ENCODE measurements around the gene CFAP221.

Gene CFAP221

DNA sequence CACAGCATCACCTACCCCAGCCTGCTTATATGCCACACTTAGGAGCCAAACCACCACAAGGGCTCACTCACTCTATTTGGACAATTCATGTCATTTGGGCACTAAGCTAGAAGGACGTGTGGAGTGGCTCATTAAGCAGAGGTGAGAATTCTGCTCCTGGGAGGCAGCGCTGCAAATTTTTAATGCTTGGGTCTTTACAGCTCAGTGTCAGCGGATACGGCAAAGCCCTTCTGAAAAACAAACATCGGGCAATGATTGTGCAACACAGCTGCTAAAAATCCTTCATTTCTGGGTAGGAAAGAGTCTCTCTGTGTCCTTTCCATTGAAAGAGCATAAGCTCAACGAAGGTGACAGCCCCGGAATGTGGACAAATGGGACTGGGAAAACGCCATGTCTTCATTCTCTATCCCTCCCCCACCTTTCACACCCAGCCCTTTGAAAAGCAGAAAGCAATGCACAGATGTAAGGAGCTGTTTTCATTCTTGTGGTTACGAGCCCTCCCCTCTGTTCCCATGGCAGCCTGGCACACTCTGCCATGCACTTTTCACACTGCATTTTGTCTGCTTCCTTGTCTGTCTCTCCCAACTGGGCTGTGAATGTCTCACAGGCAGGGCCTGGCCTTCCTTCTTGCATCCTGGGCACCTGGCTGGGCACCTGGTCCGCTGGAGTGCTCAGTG is 150.7 kb downstream of the CFAP221 start:
- no peak overlapping the region for H4K8ac ChIP-seq (ENCODE audit: low read length)
- H3K4me3 ChIP-seq (ENCODE audit: insufficient read depth in 1 of 2, low read depth in 1 of 2, low read length in 2 of 2): no peak overlapping the region
- H3K4ac ChIP-seq (ENCODE audit: low read depth in 1 of 2, low read length in 2 of 2): no peak overlapping the region
- no peak overlapping the region for H2BK12ac ChIP-seq (ENCODE audit: low read length in 2 of 2)
- H2BK15ac ChIP-seq (ENCODE audit: low read depth, poor library complexity, severe bottlenecking): no peak overlapping the region
- peak; percentile 64 for DNase-seq
- no peak overlapping the region for H4K91ac ChIP-seq (ENCODE audit: low read length)
- H3K23ac ChIP-seq (ENCODE audit: low read length in 2 of 2): no peak overlapping the region
- H3K79me1 ChIP-seq (replicated peaks; ENCODE audit: low read length, poor library complexity, severe bottlenecking): no peaks in the 10 kb centered on the region
- H2BK5ac ChIP-seq (ENCODE audit: low read depth, low read length, poor library complexity, severe bottlenecking): no peak overlapping the region
- peak overlapping the region in 1 of 2 experiments; percentile 62 for H3K14ac ChIP-seq (ENCODE audit: low read length in 2 of 2)
- H2AFZ ChIP-seq (ENCODE audit: low read depth, low read length): no peak overlapping the region
- H3K27me3 ChIP-seq (ENCODE audit: control insufficient read depth in 1 of 2, insufficient read depth in 1 of 2, low read length in 2 of 2): peaks cover 0 to 47% of the 10 kb centered on the region in 2 experiments
- H3K9me3 ChIP-seq (ENCODE audit: control insufficient read depth, low read length): no peaks in the 10 kb centered on the region
- peak overlapping the region in 1 of 2 experiments; percentile 54 for H3K18ac ChIP-seq (ENCODE audit: low read depth in 1 of 2, low read length in 2 of 2)
- H3K27ac ChIP-seq (ENCODE audit: low read length, poor library complexity, severe bottlenecking): peak overlapping the region; percentile 28
- no peak overlapping the region for H3K9ac ChIP-seq (ENCODE audit: low read length)
- H2BK120ac ChIP-seq (ENCODE audit: low read depth, low read length): no peak overlapping the region
- WGBS: 54% methylated on average over 10 of the region's 10 CpGs
- H3K4me1 ChIP-seq (ENCODE audit: control insufficient read depth, insufficient read depth, low read depth, low read length): peaks cover 19% of the 10 kb centered on the region
- H3K36me3 ChIP-seq (ENCODE audit: control insufficient read depth in 1 of 2, insufficient read depth in 2 of 2, low read depth in 1 of 2, low read length in 2 of 2): no peaks in the 10 kb centered on the region
- peak overlapping the region; percentile 30 for H3K4me2 ChIP-seq (ENCODE audit: low read length, poor library complexity, severe bottlenecking)
- no peak overlapping the region for H2AK5ac ChIP-seq (ENCODE audit: low read length, severe bottlenecking)

DNA sequence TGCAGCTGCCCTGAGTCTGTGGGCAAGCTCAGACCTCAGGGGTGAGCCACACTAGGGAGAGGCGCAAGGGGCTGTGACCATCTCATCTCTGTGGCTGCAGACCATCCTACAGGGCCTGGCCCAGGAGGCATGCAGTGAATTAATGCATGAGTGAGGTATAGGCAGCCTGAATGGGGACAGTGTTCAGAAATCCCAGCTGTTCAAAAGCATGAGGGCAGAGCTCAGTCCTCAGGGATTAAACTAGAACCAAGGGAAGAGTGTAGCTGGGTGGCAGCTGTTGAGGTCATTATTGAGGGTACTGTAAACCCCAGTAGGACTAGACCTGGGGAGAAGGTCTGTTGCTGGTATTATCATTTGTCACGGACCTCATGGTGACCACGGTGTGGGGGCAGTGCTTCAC is 151.8 kb downstream of the CFAP221 start:
- Histone ChIP-seq H3K4me3 (ENCODE audit: insufficient read depth in 1 of 2, low read depth in 1 of 2, low read length in 2 of 2) (no peak overlapping the region), H2BK15ac (ENCODE audit: low read depth, poor library complexity, severe bottlenecking) (no peak overlapping the region), H2AFZ (ENCODE audit: low read depth, low read length) (no peak overlapping the region), H3K18ac (ENCODE audit: low read depth in 1 of 2, low read length in 2 of 2) (no peak overlapping the region), H3K79me1 (replicated peaks; ENCODE audit: low read length, poor library complexity, severe bottlenecking) (no peaks in the 10 kb centered on the region), H3K9me3 (ENCODE audit: control insufficient read depth, low read length) (no peaks in the 10 kb centered on the region), H4K91ac (ENCODE audit: low read length) (no peak overlapping the region), H3K27me3 (ENCODE audit: control insufficient read depth in 1 of 2, insufficient read depth in 1 of 2, low read length in 2 of 2) (peaks cover 0 to 57% of the 10 kb centered on the region in 2 experiments), H3K14ac (ENCODE audit: low read length in 2 of 2) (no peak overlapping the region), H2AK5ac (ENCODE audit: low read length, severe bottlenecking) (no peak overlapping the region), H4K8ac (ENCODE audit: low read length) (no peak overlapping the region), H3K36me3 (ENCODE audit: control insufficient read depth in 1 of 2, insufficient read depth in 2 of 2, low read depth in 1 of 2, low read length in 2 of 2) (no peaks in the 10 kb centered on the region), H3K4ac (ENCODE audit: low read depth in 1 of 2, low read length in 2 of 2) (no peak overlapping the region), H3K9ac (ENCODE audit: low read length) (no peak overlapping the region), H2BK5ac (ENCODE audit: low read depth, low read length, poor library complexity, severe bottlenecking) (no peak overlapping the region), H2BK12ac (ENCODE audit: low read length in 2 of 2) (no peak overlapping the region), H3K23ac (ENCODE audit: low read length in 2 of 2) (no peak overlapping the region), H2BK120ac (ENCODE audit: low read depth, low read length) (no peak overlapping the region), H3K4me1 (ENCODE audit: control insufficient read depth, insufficient read depth, low read depth, low read length) (peaks cover 19% of the 10 kb centered on the region), H3K27ac (ENCODE audit: low read length, poor library complexity, severe bottlenecking) (no peak overlapping the region), H3K4me2 (ENCODE audit: low read length, poor library complexity, severe bottlenecking) (no peak overlapping the region)
- 95% methylated on average over 3 of the region's 3 CpGs for WGBS
- DNase-seq: no peak

DNA sequence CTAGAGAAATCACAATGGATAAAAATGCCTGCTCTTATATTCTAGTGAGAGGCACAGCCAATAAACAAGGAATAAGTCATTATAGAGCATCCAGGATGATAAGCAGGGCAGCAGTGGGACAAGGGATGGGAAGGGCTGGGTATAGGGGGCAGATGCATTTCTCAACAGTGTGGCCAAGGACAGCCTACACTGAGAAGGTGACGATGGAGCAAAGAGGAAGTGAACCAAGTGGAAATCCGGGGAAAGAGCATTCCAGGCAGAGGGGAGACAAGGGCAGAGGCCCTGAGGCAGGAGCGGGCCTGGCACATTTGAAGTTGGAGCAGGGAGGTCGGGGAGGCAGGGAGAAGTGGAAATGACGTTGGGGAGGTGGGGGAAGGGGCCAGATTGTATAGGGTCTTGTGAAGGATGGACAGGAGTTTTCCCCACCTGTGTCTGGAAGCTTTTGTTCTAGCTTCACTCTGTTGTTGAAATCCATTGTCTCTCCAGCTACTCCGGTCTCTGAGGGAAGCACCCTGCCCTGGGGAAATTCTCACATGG is 152.3 kb downstream of the CFAP221 start:
- Histone ChIP-seq H3K23ac (ENCODE audit: low read length in 2 of 2) (no peak overlapping the region), H3K9me3 (ENCODE audit: control insufficient read depth, low read length) (no peaks in the 10 kb centered on the region), H2BK15ac (ENCODE audit: low read depth, poor library complexity, severe bottlenecking) (no peak overlapping the region), H3K18ac (ENCODE audit: low read depth in 1 of 2, low read length in 2 of 2) (no peak overlapping the region), H4K91ac (ENCODE audit: low read length) (no peak overlapping the region), H3K36me3 (ENCODE audit: control insufficient read depth in 1 of 2, insufficient read depth in 2 of 2, low read depth in 1 of 2, low read length in 2 of 2) (no peaks in the 10 kb centered on the region), H3K4me3 (ENCODE audit: insufficient read depth in 1 of 2, low read depth in 1 of 2, low read length in 2 of 2) (no peak overlapping the region), H3K4ac (ENCODE audit: low read depth in 1 of 2, low read length in 2 of 2) (no peak overlapping the region), H3K27me3 (ENCODE audit: control insufficient read depth in 1 of 2, insufficient read depth in 1 of 2, low read length in 2 of 2) (peaks cover 0 to 59% of the 10 kb centered on the region in 2 experiments), H2BK120ac (ENCODE audit: low read depth, low read length) (no peak overlapping the region), H2AFZ (ENCODE audit: low read depth, low read length) (no peak overlapping the region), H2AK5ac (ENCODE audit: low read length, severe bottlenecking) (peak overlapping the region; percentile 6), H3K9ac (ENCODE audit: low read length) (no peak overlapping the region), H3K14ac (ENCODE audit: low read length in 2 of 2) (no peak overlapping the region), H3K27ac (ENCODE audit: low read length, poor library complexity, severe bottlenecking) (no peak overlapping the region), H3K79me1 (replicated peaks; ENCODE audit: low read length, poor library complexity, severe bottlenecking) (no peaks in the 10 kb centered on the region), H2BK12ac (ENCODE audit: low read length in 2 of 2) (no peak overlapping the region), H4K8ac (ENCODE audit: low read length) (no peak overlapping the region), H2BK5ac (ENCODE audit: low read depth, low read length, poor library complexity, severe bottlenecking) (no peak overlapping the region), H3K4me2 (ENCODE audit: low read length, poor library complexity, severe bottlenecking) (no peak overlapping the region), H3K4me1 (ENCODE audit: control insufficient read depth, insufficient read depth, low read depth, low read length) (peaks cover 19% of the 10 kb centered on the region)
- WGBS: 66% methylated on average over 6 of the region's 6 CpGs
- no peak for DNase-seq

DNA sequence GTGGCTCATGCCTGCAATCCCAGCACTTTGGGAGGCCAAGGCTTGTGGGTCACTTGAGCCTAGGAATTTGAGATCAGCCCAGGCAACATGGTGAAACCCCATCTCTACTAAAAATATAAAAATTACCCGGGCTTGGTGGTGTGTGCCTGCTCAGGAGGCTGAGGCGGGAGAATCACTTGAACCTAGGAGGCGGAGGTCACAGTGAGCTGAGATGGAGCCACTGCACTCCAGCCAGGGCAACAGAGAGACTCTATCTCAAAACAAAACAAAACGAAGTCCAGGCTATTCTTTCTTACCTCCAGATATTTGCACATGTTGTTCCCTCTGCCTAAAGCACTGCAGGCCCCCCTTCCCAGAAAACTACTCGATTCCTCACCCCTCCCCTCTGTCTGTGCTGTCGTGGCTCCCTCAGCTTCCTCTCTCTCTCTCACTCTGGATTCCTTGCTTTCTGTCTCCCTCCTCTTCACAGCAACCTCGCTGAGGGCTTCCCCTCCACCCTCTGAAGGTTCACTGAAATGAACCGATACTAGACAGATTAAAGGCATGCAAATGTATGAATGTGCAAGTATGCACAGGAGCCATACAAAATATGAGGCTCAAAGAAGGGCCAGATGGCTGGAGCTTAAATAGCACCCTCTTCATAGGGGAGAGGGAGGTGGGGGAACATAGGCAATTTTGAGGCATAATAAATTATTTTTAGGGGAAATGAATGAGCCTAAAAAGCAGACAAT is 153.2 kb downstream of the CFAP221 start:
- no peak overlapping the region for H2AK5ac ChIP-seq (ENCODE audit: low read length, severe bottlenecking)
- H3K27me3 ChIP-seq (ENCODE audit: control insufficient read depth in 1 of 2, insufficient read depth in 1 of 2, low read length in 2 of 2): peaks cover 0 to 59% of the 10 kb centered on the region in 2 experiments
- 82% methylated on average over 7 of the region's 8 CpGs for WGBS
- no peak overlapping the region for H3K4me3 ChIP-seq (ENCODE audit: insufficient read depth in 1 of 2, low read depth in 1 of 2, low read length in 2 of 2)
- H3K4me2 ChIP-seq (ENCODE audit: low read length, poor library complexity, severe bottlenecking): no peak overlapping the region
- no peak overlapping the region for H3K18ac ChIP-seq (ENCODE audit: low read depth in 1 of 2, low read length in 2 of 2)
- no peaks in the 10 kb centered on the region for H3K79me1 ChIP-seq (replicated peaks; ENCODE audit: low read length, poor library complexity, severe bottlenecking)
- no peaks in the 10 kb centered on the region for H3K9me3 ChIP-seq (ENCODE audit: control insufficient read depth, low read length)
- H2BK12ac ChIP-seq (ENCODE audit: low read length in 2 of 2): no peak overlapping the region
- H2BK5ac ChIP-seq (ENCODE audit: low read depth, low read length, poor library complexity, severe bottlenecking): no peak overlapping the region
- no peak overlapping the region for H3K4ac ChIP-seq (ENCODE audit: low read depth in 1 of 2, low read length in 2 of 2)
- no peak overlapping the region for H3K27ac ChIP-seq (ENCODE audit: low read length, poor library complexity, severe bottlenecking)
- no peak for DNase-seq
- no peak overlapping the region for H4K8ac ChIP-seq (ENCODE audit: low read length)
- peaks cover 19% of the 10 kb centered on the region for H3K4me1 ChIP-seq (ENCODE audit: control insufficient read depth, insufficient read depth, low read depth, low read length)
- no peak overlapping the region for H3K9ac ChIP-seq (ENCODE audit: low read length)
- H3K36me3 ChIP-seq (ENCODE audit: control insufficient read depth in 1 of 2, insufficient read depth in 2 of 2, low read depth in 1 of 2, low read length in 2 of 2): no peaks in the 10 kb centered on the region
- H3K23ac ChIP-seq (ENCODE audit: low read length in 2 of 2): no peak overlapping the region
- H2BK15ac ChIP-seq (ENCODE audit: low read depth, poor library complexity, severe bottlenecking): no peak overlapping the region
- no peak overlapping the region for H2AFZ ChIP-seq (ENCODE audit: low read depth, low read length)
- H4K91ac ChIP-seq (ENCODE audit: low read length): no peak overlapping the region
- no peak overlapping the region for H3K14ac ChIP-seq (ENCODE audit: low read length in 2 of 2)
- H2BK120ac ChIP-seq (ENCODE audit: low read depth, low read length): no peak overlapping the region
